HEK293T (cell line): ENCODE measurements around the gene XCL2.

ENCODE experiments used
- CTCF ChIA-PET: fragments of 350-600 bp; formaldehyde crosslinking; extraction: SDS; loops from one replicate; lab custom pipeline; 2021; ENCODE audit warnings: antibody characterized with exemption, inconsistent platforms; lab: Yijun Ruan, JAX
- POLR2A ChIA-PET: fragments of 350-600 bp; formaldehyde crosslinking; extraction: SDS; loops from one replicate; lab custom pipeline; 2020; ENCODE audit warnings: antibody characterized with exemption, inconsistent platforms; lab: Yijun Ruan, JAX
- DNase-seq: peaks from one replicate; pipeline ENCODE4 v3.0.0; 2012; ENCODE audit warnings: mixed read lengths; ENCODE audit errors: extremely low spot score
- ARNT ChIP-seq: fragments of 450-650 bp; IDR thresholded peaks from 2 replicates; pipeline ENCODE4 v1.6.1; 2017; ENCODE audit warnings: mild to moderate bottlenecking
- BHLHE40 ChIP-seq: fragments of 450-650 bp; IDR thresholded peaks from 2 replicates; pipeline ENCODE4 v1.6.1; 2016; ENCODE audit warnings: mild to moderate bottlenecking, moderate library complexity, borderline replicate concordance
- CTBP1 ChIP-seq: fragments of 450-650 bp; IDR thresholded peaks from 2 replicates; pipeline ENCODE4 v1.6.1; 2016; ENCODE audit warnings: borderline replicate concordance
- ELF4 ChIP-seq: fragments of 450-650 bp; IDR thresholded peaks from 2 replicates; pipeline ENCODE4 v1.6.1; 2017; ENCODE audit warnings: antibody characterized with exemption
- FOXA1 ChIP-seq: fragments of 450-650 bp; IDR thresholded peaks from 2 replicates; pipeline ENCODE4 v1.6.1; 2016; ENCODE audit warnings: mild to moderate bottlenecking
- FOXK2 ChIP-seq: fragments of 450-650 bp; IDR thresholded peaks from 2 replicates; pipeline ENCODE4 v1.6.1; 2016; ENCODE audit warnings: mild to moderate bottlenecking
- FOXM1 ChIP-seq: fragments of 450-650 bp; IDR thresholded peaks from 2 replicates; pipeline ENCODE4 v1.6.1; 2017; ENCODE audit warnings: mild to moderate bottlenecking, borderline replicate concordance
- HDGF ChIP-seq: fragments of 450-650 bp; IDR thresholded peaks from 2 replicates; pipeline ENCODE4 v1.6.1; 2017; ENCODE audit warnings: antibody characterized with exemption, borderline replicate concordance
- L3MBTL2 ChIP-seq: fragments of 450-650 bp; conservative IDR thresholded peaks from 2 replicates; pipeline ENCODE4 v1.6.1; 2016; ENCODE audit warnings: mild to moderate bottlenecking
- LEF1 ChIP-seq: fragments of 450-650 bp; IDR thresholded peaks from 2 replicates; pipeline ENCODE4 v1.6.1; 2017; ENCODE audit warnings: mild to moderate bottlenecking, borderline replicate concordance
- NFRKB ChIP-seq: fragments of 450-650 bp; IDR thresholded peaks from 2 replicates; pipeline ENCODE4 v1.6.1; 2016; ENCODE audit warnings: mild to moderate bottlenecking, moderate library complexity
- PKNOX1 ChIP-seq: fragments of 450-650 bp; IDR thresholded peaks from 2 replicates; pipeline ENCODE4 v1.6.1; 2016
- SP1 ChIP-seq: fragments of 450-650 bp; IDR thresholded peaks from 2 replicates; pipeline ENCODE4 v1.6.1; 2017
- SUZ12 ChIP-seq: fragments of 450-650 bp; IDR thresholded peaks from 2 replicates; pipeline ENCODE4 v1.6.1; 2016; ENCODE audit warnings: mild to moderate bottlenecking
- TARDBP ChIP-seq: fragments of 450-650 bp; IDR thresholded peaks from 2 replicates; pipeline ENCODE4 v1.6.1; 2016
- ZNF384 ChIP-seq: fragments of 450-650 bp; IDR thresholded peaks from 2 replicates; pipeline ENCODE4 v1.6.1; 2016

The XCL2 gene

GRCh38 chr1:168555508-168556046 is 11.8 kb upstream of the XCL2 start:
- ChIA-PET POLR2A (no interaction called here), CTCF (no interaction called here)
- TF ChIP-seq HDGF (no peak), FOXK2 (no peak), SP1 (no peak), PKNOX1 (no peak), NFRKB (no peak), TARDBP (no peak), ARNT (no peak), SUZ12 (no peak), FOXM1 (no peak), BHLHE40 (no peak)
- DNase-seq: no peak

GRCh38 chr1:168554603-168555483 is 11.0 kb upstream of the XCL2 start:
- no peak for DNase-seq
- POLR2A ChIA-PET: no interaction called here

GRCh38 chr1:168553680-168554553 is 10.1 kb upstream of the XCL2 start:
- ChIA-PET CTCF (no interaction called here), POLR2A (no interaction called here)
- no peak for DNase-seq
- TF ChIP-seq FOXA1: no peak
- TF ChIP-seq HDGF: no peak
- no peak for TF ChIP-seq CTBP1
- no peak for TF ChIP-seq LEF1
- TF ChIP-seq FOXK2: no peak
- TF ChIP-seq L3MBTL2: no peak
- TF ChIP-seq SP1: no peak
- no peak for TF ChIP-seq ELF4
- no peak for TF ChIP-seq ARNT
- no peak for TF ChIP-seq SUZ12
- TF ChIP-seq PKNOX1: no peak

More at GRCh38 chr1:168554603-168555483, 11.0 kb upstream of the XCL2 start:
- TF ChIP-seq ELF4: no peak
- no peak for TF ChIP-seq SP1
- no peak for TF ChIP-seq ZNF384
- TF ChIP-seq ARNT: no peak
- no peak for TF ChIP-seq SUZ12
- TF ChIP-seq FOXK2: no peak
- TF ChIP-seq NFRKB: no peak
- TF ChIP-seq LEF1: no peak
- no peak for TF ChIP-seq PKNOX1
- TF ChIP-seq L3MBTL2: no peak
- TF ChIP-seq CTBP1: no peak
- no peak for TF ChIP-seq TARDBP
- no peak for TF ChIP-seq FOXA1
- TF ChIP-seq BHLHE40: no peak
- no peak for TF ChIP-seq HDGF
- no peak for TF ChIP-seq FOXM1
- CTCF ChIA-PET: no interaction called here

GRCh38 chr1:168552961-168553360 is 9.2 kb upstream of the XCL2 start:
- no peak for DNase-seq
- CTCF ChIA-PET: interaction anchor here (1.0 kb wide), 1 partner anchor 112 kb away, joined by 4 read pairs; no protein-coding TSS in a partner anchor
- TF ChIP-seq ARNT (no peak), SUZ12 (no peak), SP1 (no peak), LEF1 (no peak), CTBP1 (no peak), PKNOX1 (no peak), FOXA1 (no peak), L3MBTL2 (no peak), HDGF (no peak), BHLHE40 (no peak), NFRKB (no peak), ZNF384 (no peak), TARDBP (no peak), FOXK2 (no peak)
- POLR2A ChIA-PET: no interaction called here

- no peak for TF ChIP-seq ARNT
- no peak for TF ChIP-seq SUZ12
- no peak for TF ChIP-seq HDGF
- no peak for TF ChIP-seq BHLHE40
- TF ChIP-seq L3MBTL2: no peak
- TF ChIP-seq PKNOX1: no peak
- no peak for TF ChIP-seq ELF4
- CTCF ChIA-PET: no interaction called here
- POLR2A ChIA-PET: no interaction called here
- DNase-seq: no peak
Observed at GRCh38 chr1:168551688-168552087, 7.9 kb upstream of the XCL2 start.
